C4-2B (cell line): ENCODE results near the gene SLC4A11.

ENCODE experiments used
- H3K27ac ChIP-seq: fragments of 450-650 bp; 2 replicates; pipeline ENCODE4 v1.5.1; 2017
- ZFX ChIP-seq: fragments of 450-650 bp; IDR thresholded peaks from 2 replicates; pipeline ENCODE4 v1.6.1; 2017
- TF ChIP-seq, protein P1 (sequence below): fragments of 450-650 bp; conservative IDR thresholded peaks from 2 replicates; pipeline ENCODE4 v1.5.1; 2017; ENCODE audit warnings: mild to moderate bottlenecking

Gene SLC4A11

DNA sequence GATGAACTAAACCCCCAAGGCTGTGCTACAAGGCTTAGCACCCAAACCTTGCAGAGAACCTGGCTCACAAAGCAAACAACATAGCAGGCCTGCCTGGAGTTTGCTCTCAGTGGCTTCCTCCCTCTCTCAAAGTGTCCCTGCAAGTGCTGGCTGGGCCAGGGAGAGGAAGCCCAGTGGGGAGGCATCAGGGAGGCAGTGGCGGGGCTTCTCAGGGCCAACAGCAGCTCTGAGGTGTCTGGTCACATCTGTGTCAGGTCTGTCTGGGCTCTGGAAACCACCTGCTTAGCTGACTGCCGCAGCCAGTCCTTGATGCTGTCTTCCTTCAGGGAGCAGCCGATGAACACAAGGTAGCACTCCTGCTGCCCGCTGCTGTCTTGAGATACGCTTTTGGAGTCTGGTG, 16.7 kb upstream of the SLC4A11 start:
- no peak overlapping the region for H3K27ac ChIP-seq
- TF ChIP-seq, protein P1, sequence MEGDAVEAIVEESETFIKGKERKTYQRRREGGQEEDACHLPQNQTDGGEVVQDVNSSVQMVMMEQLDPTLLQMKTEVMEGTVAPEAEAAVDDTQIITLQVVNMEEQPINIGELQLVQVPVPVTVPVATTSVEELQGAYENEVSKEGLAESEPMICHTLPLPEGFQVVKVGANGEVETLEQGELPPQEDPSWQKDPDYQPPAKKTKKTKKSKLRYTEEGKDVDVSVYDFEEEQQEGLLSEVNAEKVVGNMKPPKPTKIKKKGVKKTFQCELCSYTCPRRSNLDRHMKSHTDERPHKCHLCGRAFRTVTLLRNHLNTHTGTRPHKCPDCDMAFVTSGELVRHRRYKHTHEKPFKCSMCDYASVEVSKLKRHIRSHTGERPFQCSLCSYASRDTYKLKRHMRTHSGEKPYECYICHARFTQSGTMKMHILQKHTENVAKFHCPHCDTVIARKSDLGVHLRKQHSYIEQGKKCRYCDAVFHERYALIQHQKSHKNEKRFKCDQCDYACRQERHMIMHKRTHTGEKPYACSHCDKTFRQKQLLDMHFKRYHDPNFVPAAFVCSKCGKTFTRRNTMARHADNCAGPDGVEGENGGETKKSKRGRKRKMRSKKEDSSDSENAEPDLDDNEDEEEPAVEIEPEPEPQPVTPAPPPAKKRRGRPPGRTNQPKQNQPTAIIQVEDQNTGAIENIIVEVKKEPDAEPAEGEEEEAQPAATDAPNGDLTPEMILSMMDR = no peak
- TF ChIP-seq ZFX = no peak

DNA sequence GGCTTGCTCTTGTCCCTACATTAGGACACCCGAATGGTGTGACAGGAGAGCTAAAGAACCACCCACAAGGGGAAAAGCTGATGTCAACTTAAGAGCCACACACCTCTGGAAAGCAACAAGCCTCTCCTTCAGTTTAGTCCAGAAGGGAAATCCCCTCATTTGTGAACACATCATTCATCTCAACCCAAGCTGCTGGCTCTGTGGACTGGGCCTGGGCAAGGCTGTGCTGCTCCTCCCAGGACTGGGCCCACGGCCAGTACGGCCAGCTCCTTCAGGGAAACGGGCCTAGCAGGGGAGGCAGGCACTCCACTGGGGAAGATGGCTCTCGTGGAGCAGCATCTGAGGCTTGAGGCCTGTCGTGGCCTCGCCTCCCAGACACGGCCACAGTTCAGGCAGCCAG, 12.8 kb upstream of the SLC4A11 start:
- TF ChIP-seq, protein P1 = no peak
- TF ChIP-seq ZFX = no peak
- H3K27ac ChIP-seq = no peak overlapping the region

DNA sequence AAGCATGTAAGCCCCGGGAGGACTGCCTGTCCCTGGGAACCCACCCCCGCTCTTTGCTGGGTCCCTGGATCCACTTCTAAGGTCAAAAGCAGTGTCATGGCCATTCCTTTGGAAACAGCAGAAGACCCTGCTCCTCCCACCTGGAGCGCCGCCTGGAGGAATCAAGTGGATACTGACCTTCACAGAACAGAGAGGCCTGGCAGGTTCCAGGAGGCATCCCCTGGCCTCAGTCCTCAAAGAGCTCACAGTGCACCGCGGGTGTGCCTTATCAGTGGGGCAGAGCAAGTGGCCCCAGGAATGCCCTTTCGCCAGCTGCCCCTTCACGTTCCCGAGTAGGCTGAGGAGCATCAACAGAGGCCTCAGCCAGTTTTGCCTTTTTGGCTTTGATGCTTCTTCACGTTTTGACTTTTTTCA, 11.1 kb upstream of the SLC4A11 start:
- H3K27ac ChIP-seq = no peak overlapping the region
- TF ChIP-seq ZFX = no peak
- TF ChIP-seq, protein P1 = no peak; the same call in 1 of the 2 replicates

DNA sequence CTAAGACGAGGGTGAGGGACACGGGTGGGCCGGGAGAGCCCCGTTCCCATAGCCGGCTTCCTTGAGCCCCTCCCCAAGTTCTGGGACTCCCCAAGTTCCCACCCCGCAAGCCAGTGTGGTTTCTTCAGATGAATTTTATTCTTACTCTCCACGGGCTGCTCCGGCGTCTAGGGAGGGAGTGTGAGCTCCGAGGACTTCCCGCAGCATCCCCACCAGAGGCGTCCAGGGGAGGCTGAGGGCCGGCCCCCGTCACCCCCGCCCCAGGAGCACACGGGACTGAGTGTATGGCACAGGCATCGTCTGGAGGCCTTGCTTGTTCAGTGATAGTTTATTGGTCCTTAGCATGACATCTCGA, 10.0 kb upstream of the SLC4A11 start:
- H3K27ac ChIP-seq = no peak overlapping the region
- TF ChIP-seq ZFX = no peak
- TF ChIP-seq, protein P1 = no peak

DNA sequence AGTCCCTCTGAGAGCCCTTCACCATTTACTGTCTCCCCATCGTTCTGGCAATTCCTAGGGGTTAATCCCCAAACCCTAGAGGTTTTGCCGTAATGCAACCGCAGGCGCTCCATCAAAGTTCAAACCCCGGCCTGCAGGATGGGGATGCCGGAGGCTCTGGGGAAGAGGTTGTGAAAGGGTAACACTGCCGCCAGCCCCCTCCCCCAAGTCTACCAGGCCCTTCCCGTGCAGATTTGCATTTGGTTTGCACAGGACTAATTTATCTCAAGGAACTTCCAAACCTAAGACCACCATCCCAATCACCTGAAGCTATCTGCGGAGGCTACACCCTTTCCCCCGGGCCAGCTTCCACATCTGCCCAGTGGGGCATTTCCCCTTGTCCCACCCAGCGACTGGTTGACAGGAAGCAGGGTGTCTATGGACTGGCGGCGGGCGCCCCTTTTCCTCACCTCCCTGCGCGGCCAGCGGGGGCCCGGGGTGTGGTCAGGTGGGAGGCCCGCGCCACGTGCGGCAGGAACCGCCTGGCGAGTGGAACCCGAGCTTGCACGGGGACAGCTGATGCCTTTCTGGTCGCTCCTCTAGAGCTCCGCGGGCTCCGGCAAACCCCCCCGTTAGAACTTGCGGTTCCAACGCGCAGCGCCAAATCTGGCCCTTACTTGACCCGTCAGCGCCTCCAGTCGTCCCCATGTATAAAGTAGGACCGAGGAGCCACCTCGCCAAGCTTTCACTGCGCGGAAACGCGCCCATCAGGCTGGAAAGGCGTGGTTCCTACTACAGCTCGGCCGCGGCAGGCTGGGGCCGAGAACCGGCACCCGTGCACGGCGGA, 9.4 kb upstream of the SLC4A11 start:
- no peak overlapping the region for H3K27ac ChIP-seq
- no peak for TF ChIP-seq ZFX
- TF ChIP-seq, protein P1 = no peak

DNA sequence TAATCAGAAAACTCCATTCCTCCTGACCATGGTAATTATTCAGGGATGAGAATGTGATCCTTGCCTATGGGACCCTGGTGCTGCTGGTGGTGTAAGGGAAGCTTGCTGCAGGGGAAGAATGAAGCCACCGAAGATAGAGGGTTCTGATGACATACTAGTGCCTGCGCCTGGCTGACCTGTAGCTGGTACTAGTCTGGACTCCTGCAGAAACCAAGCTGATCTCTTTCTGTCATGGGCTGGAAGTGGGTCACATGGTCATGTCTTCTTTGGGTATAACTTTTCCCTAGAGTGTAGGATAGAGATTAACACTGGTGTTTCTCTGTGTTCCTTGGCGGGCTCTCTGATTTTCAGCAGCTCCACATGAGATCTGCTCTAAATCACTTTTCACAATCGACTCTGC, 8.6 kb upstream of the SLC4A11 start:
- no peak overlapping the region for H3K27ac ChIP-seq
- TF ChIP-seq, protein P1 = no peak
- TF ChIP-seq ZFX = no peak

DNA sequence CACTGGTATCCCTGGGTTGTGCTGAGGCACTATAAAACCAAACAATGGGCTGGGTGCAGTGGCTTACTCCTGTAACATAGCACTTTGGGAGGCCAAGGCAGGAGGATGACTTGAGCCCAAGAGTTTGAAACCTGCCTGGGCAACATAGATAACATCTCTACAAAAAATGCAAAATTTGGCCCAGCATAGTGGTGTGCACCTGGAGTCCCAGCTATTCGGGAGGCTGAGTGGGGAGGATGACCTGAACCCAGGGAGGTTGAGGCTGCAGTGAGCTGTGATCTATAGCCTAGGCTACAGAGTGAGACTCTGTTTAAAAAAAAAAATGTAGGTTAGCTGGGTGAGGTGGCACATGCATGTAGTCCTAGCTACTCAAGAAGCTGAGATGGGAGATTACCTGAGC, 7.7 kb upstream of the SLC4A11 start:
- TF ChIP-seq ZFX = no peak
- TF ChIP-seq, protein P1 = no peak
- no peak overlapping the region for H3K27ac ChIP-seq
